SK-N-SH (cell line): ENCODE measurements around the gene TIGIT. TPM values are rescaled to one million over a fixed set of nuclear protein-coding genes. Genes with fewer than 3 reads are reported as not detected.

Experiments used
- CTCF ChIA-PET: fragments of 300-600, 350-600 bp; formaldehyde crosslinking; extraction: SDS; loops from one replicate; lab custom pipeline; 2021; lab: Yijun Ruan, JAX
- POLR2A ChIA-PET: fragments of 350-600 bp; sonication (Branson Sonifier 250); formaldehyde crosslinking; extraction: SDS; loops from one replicate; lab custom pipeline; 2020; ENCODE audit warnings: antibody characterized with exemption, inconsistent platforms; lab: Yijun Ruan, JAX
- DNase-seq: peaks from one replicate; pipeline ENCODE4 v3.0.0; 2012
- H2AFZ ChIP-seq: fragments of 200-600 bp; sonication (generic); 2 replicates; pipeline ENCODE4 v1.8.1; 2016; ENCODE audit warnings: antibody characterized with exemption, mild to moderate bottlenecking, low read depth
- H3F3A ChIP-seq: fragments of 200-600 bp; sonication (generic); replicated peaks from 2 replicates; pipeline ENCODE3; 2016; ENCODE audit warnings: antibody characterized with exemption, mild to moderate bottlenecking; ENCODE audit not compliant: insufficient read depth
- H3K27ac ChIP-seq, 2 experiments: fragments of 200-500 bp in 1 of 2; fragments of 200-600 bp in 1 of 2; sonication (Bioruptor generic) in 1 of 2; sonication (generic), shearing (Covaris generic) in 1 of 2; 2 replicates each; pipeline versions ENCODE4 v1.5.1 to v1.6.1; 2014 to 2016; ENCODE audit warnings: low read depth in 2 of 2, inconsistent platforms in 1 of 2, low read length in 1 of 2, mild to moderate bottlenecking in 1 of 2, mixed read lengths in 1 of 2
- H3K27me3 ChIP-seq: fragments of 200-600 bp; sonication (generic), shearing (Covaris generic); 2 replicates; pipeline ENCODE4 v1.6.1; 2016; ENCODE audit warnings: mixed run types; ENCODE audit not compliant: insufficient read depth
- H3K36me3 ChIP-seq, 2 experiments: fragments of 200-500 bp in 1 of 2; fragments of 200-600 bp in 1 of 2; sonication (Bioruptor generic) in 1 of 2; sonication (generic) in 1 of 2; replicated peaks in 1 of 2; 2 replicates each; pipeline versions ENCODE3 to v1.5.1; 2014 to 2016; ENCODE audit warnings: low read length in 1 of 2, mild to moderate bottlenecking in 1 of 2; ENCODE audit not compliant: insufficient read depth in 2 of 2, control insufficient read depth in 1 of 2
- H3K4me1 ChIP-seq, 2 experiments: fragments of 200-500 bp in 1 of 2; fragments of 200-600 bp in 1 of 2; sonication (Bioruptor generic) in 1 of 2; sonication (generic), shearing (Covaris generic) in 1 of 2; 2 replicates each; pipeline versions ENCODE4 v1.5.1 to v1.6.1; 2014 to 2016; ENCODE audit warnings: low read depth in 1 of 2, low read length in 1 of 2, mixed run types in 1 of 2; ENCODE audit not compliant: insufficient read depth in 2 of 2, control insufficient read depth in 1 of 2
- H3K4me2 ChIP-seq: fragments of 200-600 bp; sonication (generic), shearing (Covaris generic); 2 replicates; pipeline ENCODE4 v1.6.1; 2017; ENCODE audit warnings: mixed run types
- H3K4me3 ChIP-seq, 2 experiments: fragments of 200-500 bp in 1 of 2; fragments of 200-600 bp in 1 of 2; sonication (Bioruptor generic) in 1 of 2; sonication (generic), shearing (Covaris generic) in 1 of 2; 2 replicates each; pipeline versions ENCODE4 v1.5.1 to v1.8.1; 2014 to 2016; ENCODE audit warnings: low read depth in 2 of 2, inconsistent platforms in 1 of 2, low read length in 1 of 2, mild to moderate bottlenecking in 1 of 2, mixed read lengths in 1 of 2, moderate library complexity in 1 of 2
- H3K79me2 ChIP-seq: fragments of 200-600 bp; sonication (generic); 2 replicates; pipeline ENCODE4 v1.8.1; 2017; ENCODE audit warnings: mild to moderate bottlenecking; ENCODE audit not compliant: insufficient read depth
- H3K9ac ChIP-seq: fragments of 200-600 bp; sonication (generic); 2 replicates; pipeline ENCODE4 v1.6.1; 2017; ENCODE audit warnings: mixed run types
- H3K9me2 ChIP-seq: fragments of 200-600 bp; sonication (generic); 2 replicates; pipeline ENCODE4 v1.6.1; 2017; ENCODE audit warnings: mixed run types
- H3K9me3 ChIP-seq: fragments of 200-600 bp; sonication (generic); 2 replicates; pipeline ENCODE4 v1.6.1; 2017; ENCODE audit warnings: mixed run types, mild to moderate bottlenecking, moderate library complexity
- H4K20me1 ChIP-seq: fragments of 200-600 bp; sonication (generic); 2 replicates; pipeline ENCODE4 v1.6.1; 2017; ENCODE audit warnings: mild to moderate bottlenecking, mixed run types; ENCODE audit not compliant: insufficient read depth
- CHD2 ChIP-seq: fragments of 150-350 bp; IDR thresholded peaks from 2 replicates; pipeline ENCODE4 v1.6.1; 2018; ENCODE audit warnings: low read length; ENCODE audit not compliant: partially characterized antibody
- ELF1 ChIP-seq: IDR thresholded peaks from 2 replicates; pipeline ENCODE4 v1.4.0; 2012
- EP300 ChIP-seq, 2 experiments: IDR thresholded peaks; 2 replicates each; pipeline versions ENCODE4 v1.4.0 to v1.6.1; 2012; ENCODE audit warnings: borderline replicate concordance in 1 of 2, low read depth in 1 of 2, low read length in 1 of 2
- FOSL2 ChIP-seq: IDR thresholded peaks from 2 replicates; pipeline ENCODE4 v1.4.0; 2012; ENCODE audit warnings: low read depth, mild to moderate bottlenecking, moderate library complexity, borderline replicate concordance
- GABPA ChIP-seq: IDR thresholded peaks from 2 replicates; pipeline ENCODE4 v1.4.0; 2012; ENCODE audit warnings: low read depth, mild to moderate bottlenecking
- GATA2 ChIP-seq: sonication (generic); formaldehyde crosslinking; IDR thresholded peaks from 2 replicates; pipeline ENCODE4 v1.5.0; 2020; ENCODE audit warnings: mild to moderate bottlenecking, missing genetic modification reagents
- RFX5 ChIP-seq: IDR thresholded peaks from 2 replicates; pipeline ENCODE4 v1.6.1; 2012; ENCODE audit warnings: mild to moderate bottlenecking, improper control_type of control experiment, low read length
- RXRA ChIP-seq: IDR thresholded peaks from 2 replicates; pipeline ENCODE4 v1.4.0; 2012; ENCODE audit warnings: low read depth, mild to moderate bottlenecking, borderline replicate concordance
- SIN3A ChIP-seq: IDR thresholded peaks from 2 replicates; pipeline ENCODE4 v1.6.1; 2012; ENCODE audit warnings: low read depth, mild to moderate bottlenecking, low read length, moderate library complexity, borderline replicate concordance
- SMC3 ChIP-seq: IDR thresholded peaks from 2 replicates; pipeline ENCODE4 v1.6.1; 2012; ENCODE audit warnings: low read depth, low read length, improper control_type of control experiment
- whole genome bisulfite sequencing: methylation state at CpG from one replicate; pipeline ENCODE4 v1.1.6; 2017; ENCODE audit warnings: low lambda C conversion rate; 5-methylcytosine and 5-hydroxymethylcytosine counted together
- polyA plus RNA-seq, 3 experiments: library from polyadenylated mRNA; depleted of rRNA; stranded (reverse); fragments of >200 nt; gene quantifications; 2 replicates each; pipeline ENCODE4 v1.2.3, GENCODE V29; 2012
- TF ChIP-seq, protein P1 (sequence below): IDR thresholded peaks from 2 replicates; pipeline ENCODE4 v1.6.1; 2012; ENCODE audit warnings: mild to moderate bottlenecking, low read depth, low read length, moderate library complexity
- TF ChIP-seq, protein P2 (sequence below): IDR thresholded peaks from 2 replicates; pipeline ENCODE4 v1.4.0; 2012; ENCODE audit warnings: low read depth, borderline replicate concordance
- TF ChIP-seq, protein P3 (sequence below): IDR thresholded peaks from 2 replicates; pipeline ENCODE4; 2012
- TF ChIP-seq, protein P4 (sequence below): IDR thresholded peaks from 2 replicates; pipeline ENCODE4 v1.4.0; 2012; ENCODE audit warnings: low read depth, borderline replicate concordance

TIGIT gene
- polyA plus RNA-seq, 1 of the 3 experiments (the other 2 are of a cell fraction) = not detected

DNA sequence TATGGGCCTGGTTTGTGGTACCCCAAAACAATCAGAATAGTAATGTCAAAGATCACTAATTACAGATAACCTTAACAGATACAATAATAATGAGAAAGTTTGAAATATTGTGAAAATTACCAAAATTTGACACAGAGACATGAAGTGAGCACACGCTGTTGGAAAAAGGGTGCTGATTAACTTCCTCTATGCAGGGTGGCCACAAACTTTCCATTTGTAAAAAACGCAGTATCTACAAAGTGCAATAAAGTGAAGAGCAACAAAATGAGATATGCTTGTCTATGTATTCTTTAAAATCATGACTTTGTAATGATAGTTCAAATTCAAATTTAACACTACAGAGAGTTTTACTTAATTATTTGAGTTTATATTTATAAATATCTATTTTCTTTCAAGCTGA is 7.6 kb upstream of the TIGIT start:
- Histone ChIP-seq H3K4me3 (no peak overlapping the region), H3K27ac (no peak overlapping the region), H2AFZ (no peak overlapping the region), H3K4me2 (no peak overlapping the region), H3K36me3 (no peaks in the 10 kb centered on the region), H3K9ac (no peak overlapping the region), H3K4me1 (no peaks in the 10 kb centered on the region), H3K9me2 (no peaks in the 10 kb centered on the region), H3K27me3 (no peaks in the 10 kb centered on the region), H4K20me1 (no peaks in the 10 kb centered on the region), H3K79me2 (no peaks in the 10 kb centered on the region), H3K9me3 (no peaks in the 10 kb centered on the region), H3F3A (no peaks in the 10 kb centered on the region)
- CTCF ChIA-PET = no interaction called here
- no peak for DNase-seq
- 76% methylated on average over 2 of the region's 2 CpGs for WGBS
- POLR2A ChIA-PET = no interaction called here
- TF ChIP-seq, protein P1, sequence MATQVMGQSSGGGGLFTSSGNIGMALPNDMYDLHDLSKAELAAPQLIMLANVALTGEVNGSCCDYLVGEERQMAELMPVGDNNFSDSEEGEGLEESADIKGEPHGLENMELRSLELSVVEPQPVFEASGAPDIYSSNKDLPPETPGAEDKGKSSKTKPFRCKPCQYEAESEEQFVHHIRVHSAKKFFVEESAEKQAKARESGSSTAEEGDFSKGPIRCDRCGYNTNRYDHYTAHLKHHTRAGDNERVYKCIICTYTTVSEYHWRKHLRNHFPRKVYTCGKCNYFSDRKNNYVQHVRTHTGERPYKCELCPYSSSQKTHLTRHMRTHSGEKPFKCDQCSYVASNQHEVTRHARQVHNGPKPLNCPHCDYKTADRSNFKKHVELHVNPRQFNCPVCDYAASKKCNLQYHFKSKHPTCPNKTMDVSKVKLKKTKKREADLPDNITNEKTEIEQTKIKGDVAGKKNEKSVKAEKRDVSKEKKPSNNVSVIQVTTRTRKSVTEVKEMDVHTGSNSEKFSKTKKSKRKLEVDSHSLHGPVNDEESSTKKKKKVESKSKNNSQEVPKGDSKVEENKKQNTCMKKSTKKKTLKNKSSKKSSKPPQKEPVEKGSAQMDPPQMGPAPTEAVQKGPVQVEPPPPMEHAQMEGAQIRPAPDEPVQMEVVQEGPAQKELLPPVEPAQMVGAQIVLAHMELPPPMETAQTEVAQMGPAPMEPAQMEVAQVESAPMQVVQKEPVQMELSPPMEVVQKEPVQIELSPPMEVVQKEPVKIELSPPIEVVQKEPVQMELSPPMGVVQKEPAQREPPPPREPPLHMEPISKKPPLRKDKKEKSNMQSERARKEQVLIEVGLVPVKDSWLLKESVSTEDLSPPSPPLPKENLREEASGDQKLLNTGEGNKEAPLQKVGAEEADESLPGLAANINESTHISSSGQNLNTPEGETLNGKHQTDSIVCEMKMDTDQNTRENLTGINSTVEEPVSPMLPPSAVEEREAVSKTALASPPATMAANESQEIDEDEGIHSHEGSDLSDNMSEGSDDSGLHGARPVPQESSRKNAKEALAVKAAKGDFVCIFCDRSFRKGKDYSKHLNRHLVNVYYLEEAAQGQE = no peak
- TF ChIP-seq EP300 (IDR thresholded peaks at IDR 0.05; ENCODE audit: borderline replicate concordance in 1 of 2, low read depth in 1 of 2, low read length in 1 of 2) = no peak
- no peak for TF ChIP-seq RXRA
- TF ChIP-seq, protein P2, sequence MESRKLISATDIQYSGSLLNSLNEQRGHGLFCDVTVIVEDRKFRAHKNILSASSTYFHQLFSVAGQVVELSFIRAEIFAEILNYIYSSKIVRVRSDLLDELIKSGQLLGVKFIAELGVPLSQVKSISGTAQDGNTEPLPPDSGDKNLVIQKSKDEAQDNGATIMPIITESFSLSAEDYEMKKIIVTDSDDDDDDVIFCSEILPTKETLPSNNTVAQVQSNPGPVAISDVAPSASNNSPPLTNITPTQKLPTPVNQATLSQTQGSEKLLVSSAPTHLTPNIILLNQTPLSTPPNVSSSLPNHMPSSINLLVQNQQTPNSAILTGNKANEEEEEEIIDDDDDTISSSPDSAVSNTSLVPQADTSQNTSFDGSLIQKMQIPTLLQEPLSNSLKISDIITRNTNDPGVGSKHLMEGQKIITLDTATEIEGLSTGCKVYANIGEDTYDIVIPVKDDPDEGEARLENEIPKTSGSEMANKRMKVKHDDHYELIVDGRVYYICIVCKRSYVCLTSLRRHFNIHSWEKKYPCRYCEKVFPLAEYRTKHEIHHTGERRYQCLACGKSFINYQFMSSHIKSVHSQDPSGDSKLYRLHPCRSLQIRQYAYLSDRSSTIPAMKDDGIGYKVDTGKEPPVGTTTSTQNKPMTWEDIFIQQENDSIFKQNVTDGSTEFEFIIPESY = no peak
- no peak for TF ChIP-seq CHD2
- TF ChIP-seq SMC3 = no peak
- TF ChIP-seq SIN3A = no peak
- TF ChIP-seq GABPA = no peak
- TF ChIP-seq RFX5 = no peak
- TF ChIP-seq, protein P3, sequence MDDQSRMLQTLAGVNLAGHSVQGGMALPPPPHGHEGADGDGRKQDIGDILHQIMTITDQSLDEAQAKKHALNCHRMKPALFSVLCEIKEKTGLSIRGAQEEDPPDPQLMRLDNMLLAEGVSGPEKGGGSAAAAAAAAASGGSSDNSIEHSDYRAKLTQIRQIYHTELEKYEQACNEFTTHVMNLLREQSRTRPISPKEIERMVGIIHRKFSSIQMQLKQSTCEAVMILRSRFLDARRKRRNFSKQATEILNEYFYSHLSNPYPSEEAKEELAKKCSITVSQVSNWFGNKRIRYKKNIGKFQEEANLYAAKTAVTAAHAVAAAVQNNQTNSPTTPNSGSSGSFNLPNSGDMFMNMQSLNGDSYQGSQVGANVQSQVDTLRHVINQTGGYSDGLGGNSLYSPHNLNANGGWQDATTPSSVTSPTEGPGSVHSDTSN = no peak
- TF ChIP-seq FOSL2 = no peak
- TF ChIP-seq, protein P4, sequence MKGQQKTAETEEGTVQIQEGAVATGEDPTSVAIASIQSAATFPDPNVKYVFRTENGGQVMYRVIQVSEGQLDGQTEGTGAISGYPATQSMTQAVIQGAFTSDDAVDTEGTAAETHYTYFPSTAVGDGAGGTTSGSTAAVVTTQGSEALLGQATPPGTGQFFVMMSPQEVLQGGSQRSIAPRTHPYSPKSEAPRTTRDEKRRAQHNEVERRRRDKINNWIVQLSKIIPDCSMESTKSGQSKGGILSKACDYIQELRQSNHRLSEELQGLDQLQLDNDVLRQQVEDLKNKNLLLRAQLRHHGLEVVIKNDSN = no peak
- TF ChIP-seq ELF1 = no peak
- TF ChIP-seq GATA2 (CRISPR knock-in tag) = no peak
